ENCODE measurements around the gene NOTCH1.

The NOTCH1 gene

GRCh38 chr9:136483589-136484152, 62.2 kb downstream of the NOTCH1 start:
- TF ChIP-seq CTCF (IDR thresholded peaks at IDR 0.05; ENCODE audit: control insufficient read depth, insufficient read depth, low read depth, low read length, missing control alignments) = no peak
- DNase-seq (ENCODE audit: low read depth) = no peak
- peak overlapping the region; percentile 66 for H3K4me3 ChIP-seq (ENCODE audit: control insufficient read depth, low read depth, low read length)

- no peak for TF ChIP-seq CTCF (IDR thresholded peaks at IDR 0.05; ENCODE audit: control insufficient read depth, insufficient read depth, low read depth, low read length, missing control alignments)
- DNase-seq (ENCODE audit: low read depth) = peak; percentile 91
- H3K4me3 ChIP-seq (ENCODE audit: control insufficient read depth, low read depth, low read length) = peak within 1 kb of the TSS; percentile 66
These were observed 62.9 kb downstream of the NOTCH1 start, which contains the start of gene SEC16A for GRCh38 chr9:136482793-136483588. Gene SEC16A (minus strand): TSS chr9:136483040. CDS start chr9:136477615, 5,425 bp downstream.

GRCh38 chr9:136482046-136482792, 63.6 kb downstream of the NOTCH1 start:
- H3K4me3 ChIP-seq (ENCODE audit: control insufficient read depth, low read depth, low read length) = peak overlapping the region; percentile 54
- no peak for DNase-seq (ENCODE audit: low read depth)
- TF ChIP-seq CTCF (IDR thresholded peaks at IDR 0.05; ENCODE audit: control insufficient read depth, insufficient read depth, low read depth, low read length, missing control alignments) = no peak

- DNase-seq (ENCODE audit: low read depth) = no peak
- peak overlapping the region; percentile 54 for H3K4me3 ChIP-seq (ENCODE audit: control insufficient read depth, low read depth, low read length)
- no peak for TF ChIP-seq CTCF (IDR thresholded peaks at IDR 0.05; ENCODE audit: control insufficient read depth, insufficient read depth, low read depth, low read length, missing control alignments)
These were observed 64.3 kb downstream of the NOTCH1 start for GRCh38 chr9:136481558-136481957.

GRCh38 chr9:136476369-136477150, 69.3 kb downstream of the NOTCH1 start:
- no peak overlapping the region for H3K4me3 ChIP-seq (ENCODE audit: control insufficient read depth, low read depth, low read length)
- DNase-seq (ENCODE audit: low read depth) = no peak
- no peak for TF ChIP-seq CTCF (IDR thresholded peaks at IDR 0.05; ENCODE audit: control insufficient read depth, insufficient read depth, low read depth, low read length, missing control alignments)

Measured in AG09309 (cell line).